ENCODE results near the gene CDK5. TPM values are rescaled to one million over a fixed set of nuclear protein-coding genes. Genes with fewer than 3 reads are reported as not detected.
"Not testable (repeated sequence)": the region's sequence is repeated elsewhere in the genome, so short reads cannot be mapped to it uniquely, and the experiment has no call there.

CDK5 gene
- total and polyA plus RNA-seq, 10 of the 15 experiments (the other 5 are each of a cell fraction or from before 2014, with no cell fraction given) = 1.5 to 33.4 (median 21.6) TPM

GRCh38 chr7:151043959-151044358, 13.7 kb downstream of the CDK5 start:
- CTCF ChIA-PET = no interaction called here
- Histone ChIP-seq H2AFZ (ENCODE audit: control insufficient read depth, low read depth, low read length) (no peak overlapping the region), H3K27ac (ENCODE audit: control insufficient read depth, insufficient read depth) (no peak overlapping the region), H3K4me1 (ENCODE audit: control insufficient read depth, insufficient read depth, low read length) (no peaks in the 10 kb centered on the region), H3K4me2 (ENCODE audit: control insufficient read depth, insufficient read depth) (no peak overlapping the region), H3K9ac (ENCODE audit: control insufficient read depth, insufficient read depth, low read length) (no peak overlapping the region), H3K36me3 (ENCODE audit: control insufficient read depth in 2 of 2, insufficient read depth in 2 of 2, low read length in 1 of 2) (no peaks in the 10 kb centered on the region), H3K9me3 (replicated peaks; ENCODE audit: control insufficient read depth, insufficient read depth, low read length) (no peaks in the 10 kb centered on the region), H3K79me2 (ENCODE audit: control insufficient read depth, insufficient read depth, low read length) (no peaks in the 10 kb centered on the region), H3K27me3 (replicated peaks in 1 of 2; ENCODE audit: control insufficient read depth in 2 of 2, insufficient read depth in 2 of 2, low read length in 1 of 2) (no peaks in the 10 kb centered on the region), H4K20me1 (ENCODE audit: control insufficient read depth, insufficient read depth) (no peaks in the 10 kb centered on the region), H3K4me3 (no peak overlapping the region)
- POLR2A ChIA-PET = no interaction called here
- RAD21 ChIA-PET (ENCODE audit: unreplicated experiment) = no interaction called here
- FAIRE-seq = no peak
- WGBS (ENCODE audit: insufficient coverage, insufficient replicate concordance, low lambda C conversion rate, missing lambda C conversion rate) = 95% methylated on average over 20 of the region's 20 CpGs
- in situ Hi-C loops (cut with MboI) = no loop called here
- DNase-seq (ENCODE audit: low read depth, low spot score) = no peak
- SMC1A ChIA-PET (ENCODE audit: uncharacterized antibody, unreplicated experiment) = no interaction called here
- no TSS peak for BruUV-seq (replicated peaks)
- intact Hi-C loops (cut with micrococcal nuclease; ENCODE audit: unreplicated experiment) = no loop called here
- no peak for TF ChIP-seq MXI1 (IDR thresholded peaks at IDR 0.05; ENCODE audit: low read depth, low read length)
- no peak for TF ChIP-seq RUNX3 (IDR thresholded peaks at IDR 0.05; ENCODE audit: low read length)
- no peak for TF ChIP-seq CTCF (IDR thresholded peaks at IDR 0.05 in 2 of 3, conservative IDR thresholded peaks at IDR 0.05 in 1 of 3; ENCODE audit: control insufficient read depth in 2 of 3, extremely low read depth in 1 of 3, insufficient read depth in 1 of 3, low read depth in 3 of 3, low read length in 3 of 3)
- no peak for TF ChIP-seq JUNB (IDR thresholded peaks at IDR 0.05)
- no peak for TF ChIP-seq HSF1 (IDR thresholded peaks at IDR 0.05; ENCODE audit: low read depth, low read length)
- no peak for TF ChIP-seq STAT3 (IDR thresholded peaks at IDR 0.05; ENCODE audit: low read depth, low read length)
- TF ChIP-seq EZH2 (IDR thresholded peaks at IDR 0.05; ENCODE audit: borderline replicate concordance, control insufficient read depth, low read depth, low read length) = no peak
- ATAC-seq = no peak

GRCh38 chr7:151043449-151043848, 14.2 kb downstream of the CDK5 start:
- in situ Hi-C loops (cut with MboI); FAIRE-seq; intact Hi-C loops (cut with micrococcal nuclease; ENCODE audit: unreplicated experiment); H2AFZ ChIP-seq (ENCODE audit: control insufficient read depth, low read depth, low read length); DNase-seq (ENCODE audit: low read depth, low spot score); ATAC-seq; H3K79me2 ChIP-seq (ENCODE audit: control insufficient read depth, insufficient read depth, low read length); RAD21 ChIA-PET (ENCODE audit: unreplicated experiment); H3K9me3 ChIP-seq (replicated peaks; ENCODE audit: control insufficient read depth, insufficient read depth, low read length); BruUV-seq (replicated peaks); SMC1A ChIA-PET (ENCODE audit: uncharacterized antibody, unreplicated experiment); H3K4me1 ChIP-seq (ENCODE audit: control insufficient read depth, insufficient read depth, low read length); CTCF ChIA-PET; H3K36me3 ChIP-seq (ENCODE audit: control insufficient read depth in 2 of 2, insufficient read depth in 2 of 2, low read length in 1 of 2); H3K4me3 ChIP-seq; H3K27ac ChIP-seq (ENCODE audit: control insufficient read depth, insufficient read depth); H3K27me3 ChIP-seq (replicated peaks in 1 of 2; ENCODE audit: control insufficient read depth in 2 of 2, insufficient read depth in 2 of 2, low read length in 1 of 2); H3K9ac ChIP-seq (ENCODE audit: control insufficient read depth, insufficient read depth, low read length); POLR2A ChIA-PET; H4K20me1 ChIP-seq (ENCODE audit: control insufficient read depth, insufficient read depth); H3K4me2 ChIP-seq (ENCODE audit: control insufficient read depth, insufficient read depth): not testable (repeated sequence)
- WGBS (ENCODE audit: insufficient coverage, insufficient replicate concordance, low lambda C conversion rate, missing lambda C conversion rate) = 82% methylated on average over 7 of the region's 10 CpGs
